HG03469 (cell line): Measurements from ENCODE around the gene DYNC2LI1.

ENCODE experiments used
- ATAC-seq: cut with Tn5 transposase; IDR thresholded peaks from one replicate; pipeline ENCODE4 v1.9.1; 2021; ENCODE audit warnings: mild to moderate bottlenecking, moderate library complexity, moderate number of reproducible peaks; ENCODE audit not compliant: unreplicated experiment

The DYNC2LI1 gene

DNA sequence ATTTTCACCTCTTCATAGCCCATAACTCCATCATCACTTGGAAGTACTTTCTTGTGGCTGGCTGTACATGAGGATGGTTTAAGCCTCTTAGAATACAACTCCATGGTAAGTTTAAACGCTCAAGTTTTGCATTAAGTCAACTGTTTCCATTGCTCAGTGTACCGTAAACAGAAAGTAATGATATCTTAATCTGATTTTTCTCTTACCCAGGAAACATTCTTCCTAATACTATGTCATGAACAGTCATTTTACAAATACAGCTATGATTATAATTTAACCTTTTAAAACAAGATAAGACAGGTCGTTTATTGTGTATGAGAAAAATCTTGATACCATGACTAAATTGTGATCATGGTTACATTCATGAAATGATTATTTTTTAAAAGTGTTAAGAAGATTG, 11.6 kb upstream of the DYNC2LI1 start:
- ATAC-seq: no peak

GRCh38 chr2:43763091-43763490, 10.7 kb upstream of the DYNC2LI1 start:
- ATAC-seq: no peak

- ATAC-seq: no peak
Observed at GRCh38 chr2:43764086-43764705, 9.6 kb upstream of the DYNC2LI1 start.

- no peak for ATAC-seq
Observed at GRCh38 chr2:43766006-43766405, 7.8 kb upstream of the DYNC2LI1 start.

DNA sequence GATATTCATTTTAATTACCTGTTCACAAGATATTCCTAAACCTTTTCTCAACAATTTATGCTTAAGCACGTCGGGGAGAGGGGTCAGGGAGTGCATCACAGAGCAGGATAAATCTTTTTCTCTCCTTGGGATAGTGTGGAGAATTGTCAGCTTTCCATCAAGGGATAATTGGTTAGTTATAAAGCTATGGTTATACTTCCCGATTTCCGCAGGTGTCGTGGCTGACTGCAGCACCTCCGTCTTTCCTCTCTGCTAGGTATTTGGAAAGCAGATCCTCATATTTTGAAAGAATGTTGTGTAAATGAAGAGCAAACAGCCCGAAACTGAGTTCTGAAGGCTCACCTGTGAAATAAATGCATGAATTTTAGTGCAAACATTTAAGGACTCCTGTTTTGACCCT, 778 bp downstream of the DYNC2LI1 start:
- ATAC-seq: no peak

DNA sequence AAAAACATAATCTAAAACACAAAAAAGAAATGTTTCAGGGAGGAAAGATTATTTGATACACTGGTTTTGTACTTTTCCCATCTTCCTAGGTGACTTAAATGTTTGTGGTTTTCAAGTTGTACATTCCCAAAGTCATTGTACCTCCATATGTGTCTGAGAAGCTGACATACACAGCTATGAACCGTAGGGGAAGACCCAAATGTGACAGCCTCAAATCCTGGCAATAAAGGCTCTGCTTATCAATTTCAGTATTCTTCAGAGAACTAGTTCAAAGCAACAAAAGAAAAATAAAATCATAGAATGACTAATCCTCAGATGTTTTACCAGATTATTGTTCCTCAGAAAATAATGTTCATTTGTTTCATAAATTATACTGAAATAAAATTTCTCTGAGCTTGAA, 2.5 kb downstream of the DYNC2LI1 start:
- ATAC-seq: no peak

DNA sequence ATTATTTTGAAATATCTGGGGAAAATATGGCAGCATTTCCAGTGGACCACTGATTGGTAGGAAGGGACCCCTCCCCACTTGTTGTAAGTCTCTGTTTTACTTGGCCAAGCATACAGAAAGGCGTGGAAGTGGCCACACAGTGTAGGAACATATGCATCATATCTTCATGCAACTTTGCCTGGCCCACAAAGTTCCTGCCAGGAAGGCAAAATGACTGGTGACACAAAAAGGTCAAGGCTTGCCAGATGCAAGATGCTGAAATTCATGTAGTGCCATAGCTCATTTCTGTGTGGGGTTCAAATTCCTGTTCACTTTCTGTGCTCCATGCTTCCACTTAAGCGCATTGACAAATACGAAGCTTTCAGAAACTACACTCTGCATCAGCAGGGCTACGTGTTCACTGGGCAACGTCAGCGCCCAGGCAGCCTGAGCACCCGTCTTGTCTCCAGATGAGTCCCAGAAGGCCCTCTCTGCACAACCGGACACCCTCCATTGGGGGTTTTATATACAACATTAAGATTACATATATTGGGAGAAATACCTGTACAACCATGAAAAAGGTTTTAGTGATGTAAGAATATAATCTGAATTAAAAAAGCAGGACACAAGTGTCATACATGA, 3.6 kb downstream of the DYNC2LI1 start:
- no peak for ATAC-seq

DNA sequence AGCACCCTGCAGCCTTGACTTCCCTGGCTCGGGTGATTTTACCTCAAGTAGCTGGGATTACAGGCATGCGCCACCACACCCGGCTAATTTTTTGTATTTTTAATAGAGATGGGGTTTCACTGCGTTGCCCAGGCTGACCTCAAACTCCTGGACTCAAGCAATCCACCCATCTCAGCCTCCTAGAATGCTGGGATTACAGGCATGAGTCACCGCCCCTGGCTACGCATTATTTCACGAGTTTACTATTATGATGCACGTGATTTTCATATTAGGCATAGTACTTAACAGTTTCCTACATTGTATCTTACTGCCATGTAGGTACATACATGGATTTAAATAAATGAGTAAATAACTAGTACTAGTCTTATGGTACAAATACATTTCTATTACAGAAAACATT, 4.4 kb downstream of the DYNC2LI1 start:
- no peak for ATAC-seq

- ATAC-seq: no peak
Observed at GRCh38 chr2:43787895-43788294, 14.1 kb downstream of the DYNC2LI1 start.

GRCh38 chr2:43788646-43789045, 14.8 kb downstream of the DYNC2LI1 start:
- no peak for ATAC-seq

DNA sequence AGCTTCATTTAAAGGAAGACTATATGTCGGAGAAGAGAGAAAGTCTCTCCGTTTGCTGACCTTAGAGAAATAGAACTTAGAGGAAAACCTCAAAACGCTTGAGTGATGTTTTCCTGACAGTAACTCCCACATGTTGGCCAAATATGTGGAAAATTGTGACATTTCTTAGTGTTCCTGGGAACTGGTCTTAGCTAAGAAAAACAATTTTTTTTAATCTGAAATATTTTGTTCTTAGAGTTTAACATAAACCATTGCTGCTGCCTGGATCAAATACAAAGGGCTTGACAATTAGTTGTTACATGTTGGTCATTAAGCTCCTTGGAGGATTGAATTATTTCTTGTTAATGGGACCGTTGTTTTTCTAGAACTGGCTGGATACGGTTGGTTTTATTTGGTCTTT, 16.3 kb downstream of the DYNC2LI1 start:
- no peak for ATAC-seq

DNA sequence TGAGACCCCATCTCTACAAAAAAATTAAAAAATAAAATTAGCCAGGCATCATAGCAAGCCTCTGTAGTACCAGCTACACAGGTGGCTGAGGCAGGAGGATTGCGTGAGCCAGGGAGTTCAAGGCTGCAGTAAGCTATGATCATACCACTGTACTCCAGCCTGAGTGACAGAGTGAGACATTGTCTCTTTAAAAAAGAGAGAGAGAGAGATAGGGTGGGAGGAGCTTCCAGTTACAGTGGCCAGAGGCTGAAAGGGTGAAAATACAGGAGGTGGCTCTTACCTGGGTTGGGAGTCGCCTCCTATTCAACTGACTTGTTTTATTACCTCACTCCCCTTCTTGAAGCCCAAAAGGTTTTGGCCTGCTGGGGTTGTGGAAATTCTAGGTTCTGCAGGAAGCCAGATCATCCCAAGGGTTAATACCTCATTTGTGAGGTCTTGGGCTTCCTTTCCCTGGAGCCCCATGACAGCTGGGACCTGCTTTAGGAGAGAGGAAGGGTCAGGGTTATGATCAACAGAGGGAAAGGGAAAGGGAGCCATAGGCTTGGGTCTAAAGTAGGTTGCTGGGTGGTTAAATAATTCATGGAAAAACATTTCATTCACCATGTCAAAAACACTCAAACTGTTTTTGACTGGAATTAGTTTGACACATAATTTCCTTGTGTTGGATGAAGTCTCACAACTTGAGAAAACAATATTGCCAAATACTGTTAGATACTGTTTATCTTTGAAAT, 17.4 kb downstream of the DYNC2LI1 start:
- no peak for ATAC-seq

DNA sequence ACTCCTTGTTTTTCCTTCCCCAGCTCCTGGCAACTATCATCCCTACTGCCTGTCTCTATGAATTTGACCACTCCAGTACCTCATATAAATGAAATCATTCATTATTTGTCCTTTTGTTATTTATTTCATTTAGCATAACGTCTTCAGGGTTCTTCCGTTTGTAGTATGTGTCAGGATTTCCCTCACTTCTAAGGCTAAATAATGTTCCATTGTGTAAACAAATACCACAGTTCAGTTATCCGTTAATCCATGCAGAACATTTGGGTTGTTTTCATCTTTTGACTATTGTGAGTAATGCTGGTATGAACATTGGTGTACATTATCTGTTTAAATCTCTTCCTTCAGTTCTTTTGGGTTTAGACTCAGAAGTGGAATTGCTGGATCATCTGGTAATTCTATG, 18.8 kb downstream of the DYNC2LI1 start:
- ATAC-seq: no peak

- ATAC-seq: no peak
Observed at GRCh38 chr2:43794956-43795355, 21.1 kb downstream of the DYNC2LI1 start.

- ATAC-seq: no peak
Observed at GRCh38 chr2:43796206-43796605, 22.4 kb downstream of the DYNC2LI1 start.

GRCh38 chr2:43798300-43798699, 24.5 kb downstream of the DYNC2LI1 start:
- no peak for ATAC-seq

DNA sequence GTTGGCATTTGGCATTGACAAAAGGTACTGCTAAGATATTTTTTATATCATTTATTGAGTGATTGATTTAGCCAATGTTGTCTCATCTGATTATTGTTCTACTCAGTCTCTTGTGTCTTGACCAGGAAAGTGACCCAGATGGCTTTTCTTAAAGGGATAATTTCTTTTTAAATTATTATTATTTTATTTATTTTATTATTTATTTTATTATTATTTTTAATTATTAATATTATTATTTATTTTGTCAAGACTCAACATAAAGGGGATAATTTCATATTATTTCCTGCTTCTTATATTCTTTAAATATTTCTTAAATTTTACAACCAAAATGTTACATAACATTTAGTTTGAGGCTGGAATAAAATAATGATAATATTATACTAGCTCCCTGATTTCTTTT, 27.1 kb downstream of the DYNC2LI1 start:
- ATAC-seq: no peak

- ATAC-seq: no peak
Observed at GRCh38 chr2:43802135-43802534, 28.3 kb downstream of the DYNC2LI1 start.

DNA sequence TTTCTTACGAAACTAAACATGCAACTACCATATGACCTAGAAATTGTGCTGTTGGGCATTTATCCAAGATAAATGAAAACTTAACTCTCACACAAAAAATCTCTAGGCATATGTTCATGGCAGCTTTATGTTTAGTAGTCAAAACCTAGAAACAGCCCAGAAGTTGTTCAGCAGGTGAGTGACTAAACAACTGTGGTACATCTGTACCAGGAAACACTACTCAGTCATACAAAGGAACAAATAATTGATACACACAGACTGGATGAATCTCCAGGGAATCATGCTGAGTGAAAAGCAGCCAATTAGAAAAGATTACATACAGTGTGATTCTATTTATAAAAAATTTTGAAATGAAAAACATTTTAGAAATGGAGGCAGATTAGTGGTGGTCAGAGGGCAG, 29.3 kb downstream of the DYNC2LI1 start:
- no peak for ATAC-seq

DNA sequence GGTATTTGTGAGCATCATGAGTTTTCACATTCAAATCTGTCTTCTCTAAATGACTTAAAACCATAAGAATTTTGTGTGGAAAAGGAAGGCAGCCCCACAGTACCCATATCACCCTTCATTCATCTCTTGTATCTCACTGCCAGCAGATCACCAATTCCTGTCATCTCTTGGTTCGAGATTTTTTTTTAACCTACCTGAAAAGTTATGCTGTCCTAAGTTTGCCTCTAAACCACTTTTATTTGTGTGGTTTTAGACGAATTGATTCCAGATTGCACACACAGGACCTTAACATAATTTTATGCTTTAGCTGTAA, 32.8 kb downstream of the DYNC2LI1 start:
- ATAC-seq: no peak

GRCh38 chr2:43810452-43810851, 36.6 kb downstream of the DYNC2LI1 start:
- ATAC-seq: no peak

DNA sequence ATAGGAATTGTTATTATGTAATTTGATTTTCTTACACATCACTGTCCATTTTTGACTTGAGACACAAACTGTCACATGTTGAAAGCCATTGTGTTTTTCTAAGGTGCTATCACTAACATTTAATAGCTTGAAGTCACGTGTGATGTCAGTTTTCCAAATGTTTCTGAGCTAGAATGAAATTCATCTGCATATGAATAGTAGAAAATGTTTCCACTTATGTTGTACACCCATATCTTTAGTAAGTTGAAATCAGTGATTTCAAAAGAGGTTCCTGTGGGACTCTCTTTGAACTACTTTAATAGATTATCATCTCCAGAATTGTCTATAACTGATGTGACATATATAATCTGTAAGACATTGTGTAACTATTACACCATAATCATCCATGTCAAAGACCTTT, 37.0 kb downstream of the DYNC2LI1 start:
- no peak for ATAC-seq

DNA sequence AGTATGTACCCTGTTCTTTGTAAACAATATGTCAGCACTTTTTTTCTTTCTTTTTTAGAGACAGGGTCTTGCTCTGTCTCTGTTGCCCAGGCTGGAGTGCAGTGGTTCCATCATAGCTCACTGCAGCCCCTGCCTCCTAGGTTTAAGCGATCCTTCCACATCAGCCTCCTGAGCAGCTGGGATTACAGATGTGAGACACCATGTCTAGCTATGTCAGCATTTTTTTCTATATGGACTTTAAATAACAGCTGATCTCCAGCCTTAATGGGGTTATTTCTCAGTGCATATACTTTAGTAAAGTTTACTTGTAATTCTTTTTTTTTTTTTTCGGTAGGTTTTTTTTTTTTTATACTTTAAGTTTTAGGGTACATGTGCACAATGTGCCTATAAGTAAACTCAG, 38.2 kb downstream of the DYNC2LI1 start:
- no peak for ATAC-seq
